NCI-H2227 (cell line): ENCODE results near the gene KLHL6.
"Not testable (repeated sequence)": the region's sequence is repeated elsewhere in the genome, so short reads cannot be mapped to it uniquely, and the experiment has no call there.

ENCODE experiments used
- DNase-seq: peaks from one replicate; lab custom pipeline; 2025; ENCODE audit not compliant: unreplicated experiment; lab: John Stamatoyannopoulos, UW

Gene KLHL6

DNA sequence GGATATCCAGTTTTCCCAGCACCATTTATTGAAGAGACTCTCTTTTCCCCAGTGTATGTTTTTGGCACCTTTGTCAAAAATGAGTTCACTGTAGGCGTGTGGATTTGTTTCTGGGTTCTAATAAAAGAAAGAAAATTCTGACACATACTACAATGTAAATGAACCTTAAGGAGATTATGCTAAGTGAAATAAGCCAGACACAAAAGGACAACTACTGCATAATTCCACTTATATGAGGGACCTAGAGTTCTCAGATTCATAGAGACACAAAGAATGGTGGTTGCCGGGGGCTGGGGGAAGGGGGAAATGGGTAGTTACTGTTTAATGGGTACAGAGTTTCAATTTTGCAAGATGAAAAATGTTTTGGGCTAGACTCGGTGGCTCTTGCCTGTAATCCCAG is 14.7 kb upstream of the KLHL6 start:
- not testable (repeated sequence) for DNase-seq

DNA sequence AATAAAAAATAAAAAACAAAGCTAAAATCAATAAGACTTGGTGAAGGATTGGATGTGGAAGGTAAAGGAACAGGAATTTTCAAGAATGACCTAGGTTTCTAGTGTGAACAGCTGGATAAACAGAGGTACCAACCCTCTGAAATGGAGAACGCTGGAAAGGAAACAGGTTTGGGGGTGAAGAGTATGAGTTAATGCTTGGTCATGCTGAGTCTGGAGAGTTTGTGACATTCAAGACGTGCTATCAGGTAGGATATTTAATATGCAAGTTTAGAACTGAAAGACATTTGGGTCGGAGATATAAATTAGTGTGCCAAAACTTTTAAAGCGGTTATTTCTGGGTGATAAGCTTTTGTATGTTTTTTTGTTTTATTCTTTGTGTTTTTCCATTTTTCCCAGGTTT is 11.4 kb upstream of the KLHL6 start:
- no peak for DNase-seq

DNA sequence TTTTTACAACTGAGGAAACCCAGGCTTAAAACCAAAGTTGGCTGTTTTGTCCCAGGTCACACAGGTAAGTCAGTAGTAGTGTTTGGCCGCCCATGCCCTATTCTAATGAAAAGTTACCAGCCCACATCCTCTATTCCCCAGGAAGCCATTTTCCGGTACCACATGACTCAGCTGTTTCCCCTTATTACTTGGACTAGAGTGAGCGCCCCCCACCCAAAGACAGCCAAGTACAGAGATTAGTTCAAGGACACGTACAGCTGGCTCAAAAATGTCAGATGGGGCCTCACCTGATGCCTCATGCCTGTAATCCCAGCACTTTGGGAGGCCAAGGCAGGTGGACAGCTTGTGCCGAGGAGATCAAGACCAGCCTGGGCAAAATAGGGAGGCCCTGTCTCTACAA is 8.5 kb upstream of the KLHL6 start:
- no peak for DNase-seq

DNA sequence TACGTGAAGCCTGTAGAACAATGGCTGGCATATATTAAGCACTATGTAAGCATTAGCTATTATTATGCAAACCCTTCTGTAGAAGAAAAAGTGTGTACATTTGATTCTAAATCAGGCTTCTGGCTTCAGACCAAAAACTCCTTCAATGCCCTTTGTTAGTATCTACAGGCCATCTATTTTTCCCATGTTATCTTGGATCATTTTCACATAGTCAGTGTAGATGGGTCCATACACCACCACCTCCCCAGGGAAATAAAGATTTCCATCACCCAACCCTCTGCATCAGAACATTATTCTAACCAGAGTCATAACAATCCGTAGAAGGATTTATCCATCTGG is 8.0 kb upstream of the KLHL6 start:
- DNase-seq = no peak

GRCh38 chr3:183560607-183561006 is 5.1 kb upstream of the KLHL6 start:
- no peak for DNase-seq

GRCh38 chr3:183558495-183558894 is 3.0 kb upstream of the KLHL6 start:
- no peak for DNase-seq

DNA sequence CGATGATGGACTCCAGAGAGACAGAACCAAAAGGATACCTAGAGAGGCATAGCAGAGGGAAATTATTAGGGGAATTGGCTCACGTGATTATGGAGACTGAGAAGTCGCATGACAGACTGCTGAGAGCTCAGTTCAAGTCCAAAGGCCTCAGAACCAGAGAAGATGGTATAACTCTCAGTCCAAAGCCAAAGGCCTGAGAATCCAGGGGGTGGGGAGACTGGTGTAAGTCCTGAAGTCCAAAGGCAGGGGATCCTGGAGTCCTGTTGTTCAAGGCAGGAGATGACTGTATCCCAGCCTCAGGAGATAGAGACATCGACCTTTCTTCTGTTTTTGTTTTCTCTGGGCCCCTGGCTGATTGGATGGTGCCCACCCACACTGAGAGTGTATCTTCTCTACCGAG is 1.2 kb upstream of the KLHL6 start:
- DNase-seq = no peak

DNA sequence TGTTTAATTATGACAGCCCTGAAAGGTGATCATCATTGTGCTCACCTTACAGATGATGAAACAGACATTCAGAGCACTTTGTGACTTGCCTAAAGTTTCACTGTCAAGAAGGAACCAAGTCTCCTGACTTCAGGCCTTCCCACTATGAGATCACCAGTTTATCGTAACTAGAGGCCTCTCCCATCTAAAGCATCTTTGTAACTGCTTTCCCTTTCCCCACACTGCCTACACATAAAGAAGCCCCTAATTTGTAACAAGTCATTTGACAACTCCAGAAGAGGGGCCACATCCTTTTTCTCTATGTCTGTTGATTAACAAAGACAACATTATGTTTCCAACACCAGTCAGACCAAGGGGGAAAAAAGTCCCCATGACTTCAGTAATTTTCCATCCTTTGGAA is 1.1 kb downstream of the KLHL6 start:
- no peak for DNase-seq

- DNase-seq = no peak
These were observed 2.0 kb downstream of the KLHL6 start for GRCh38 chr3:183553334-183554026.

GRCh38 chr3:183551930-183552329 is 3.6 kb downstream of the KLHL6 start:
- no peak for DNase-seq

DNA sequence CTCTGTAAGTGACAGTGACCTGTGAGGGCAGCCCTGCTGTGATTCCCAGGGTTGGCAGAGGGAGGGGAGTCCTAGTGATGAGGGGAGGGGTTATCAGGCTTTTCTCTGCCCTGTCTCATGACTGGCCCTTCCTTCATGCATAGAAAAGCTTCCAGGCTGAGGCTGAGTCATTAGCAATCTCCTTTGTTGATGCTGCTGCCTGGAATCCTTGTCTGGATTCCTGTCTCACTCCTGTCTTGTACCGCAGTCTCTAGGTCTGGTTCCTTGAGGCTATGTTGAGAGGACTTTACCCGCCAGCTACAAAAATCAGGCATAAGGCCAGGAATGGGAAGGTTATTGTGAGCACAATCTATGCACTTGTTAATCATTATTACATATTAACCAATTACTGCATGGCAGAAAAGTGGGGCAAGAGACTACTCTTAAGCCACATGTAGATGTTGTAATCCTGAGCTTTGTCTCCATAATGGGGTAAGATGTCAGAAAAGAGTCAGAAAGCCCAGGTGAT is 7.2 kb downstream of the KLHL6 start:
- no peak for DNase-seq

- DNase-seq = no peak
These were observed 8.9 kb downstream of the KLHL6 start for GRCh38 chr3:183546625-183547024.

GRCh38 chr3:183545708-183546107 is 9.8 kb downstream of the KLHL6 start:
- no peak for DNase-seq

DNA sequence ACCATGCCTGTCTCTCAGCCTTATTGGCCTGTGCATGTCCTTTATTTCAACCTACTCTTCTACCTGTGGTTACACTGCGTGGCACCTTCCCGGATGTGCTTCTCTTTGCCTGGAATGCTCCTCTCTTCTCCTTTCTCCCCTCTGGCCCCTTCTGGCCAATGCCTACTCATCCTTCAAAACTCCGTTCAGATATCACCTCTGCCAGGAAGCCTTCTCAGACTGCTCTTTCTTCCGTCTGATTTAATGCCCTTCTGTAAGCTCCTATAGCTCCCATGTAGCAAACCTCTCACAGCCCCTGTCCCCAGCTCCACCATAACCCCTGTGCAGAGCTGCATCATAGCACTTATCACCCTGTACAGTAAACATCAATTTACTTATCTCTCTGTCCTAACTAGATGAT is 13.2 kb downstream of the KLHL6 start:
- no peak for DNase-seq

DNA sequence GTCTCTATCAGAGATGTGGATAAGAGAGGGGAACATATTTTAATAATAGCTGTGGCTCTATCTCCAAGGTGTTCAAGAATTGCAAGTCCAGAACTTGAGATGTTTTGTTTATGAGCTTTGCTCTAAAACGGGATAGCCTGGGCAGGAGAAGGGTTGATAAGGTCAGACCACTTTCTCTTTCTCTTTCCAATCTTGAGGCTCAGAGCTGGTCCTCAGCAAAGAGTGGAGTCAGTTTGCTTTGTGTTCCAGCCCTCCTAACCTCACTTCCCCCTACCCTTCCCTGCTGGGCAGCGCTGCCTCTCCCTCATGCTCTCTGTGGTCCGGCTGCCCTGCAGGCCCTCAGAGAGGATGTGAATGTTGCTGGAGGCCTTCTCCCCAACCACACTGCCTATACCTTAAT is 13.8 kb downstream of the KLHL6 start:
- no peak for DNase-seq

DNA sequence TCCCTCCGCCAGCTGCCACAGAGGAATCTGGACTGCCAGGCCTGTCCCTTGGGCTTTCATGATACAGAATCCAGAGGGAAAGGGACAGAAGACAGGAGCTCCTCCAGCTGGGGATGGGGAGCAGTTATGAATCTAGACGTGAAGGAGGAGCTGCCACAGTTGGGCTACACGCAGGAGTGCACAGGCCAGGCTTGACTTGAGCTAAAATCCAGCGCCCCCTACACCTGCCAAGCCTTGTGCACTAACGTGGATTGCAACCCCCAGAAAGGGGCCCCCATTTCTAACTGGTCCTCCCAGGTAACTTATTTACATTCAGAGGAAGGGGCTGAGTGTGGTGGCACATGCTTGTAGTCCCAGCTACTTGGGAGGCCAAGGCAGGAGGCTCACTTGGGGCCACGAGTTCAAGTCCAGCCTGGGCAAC is 14.3 kb downstream of the KLHL6 start:
- DNase-seq = no peak

DNA sequence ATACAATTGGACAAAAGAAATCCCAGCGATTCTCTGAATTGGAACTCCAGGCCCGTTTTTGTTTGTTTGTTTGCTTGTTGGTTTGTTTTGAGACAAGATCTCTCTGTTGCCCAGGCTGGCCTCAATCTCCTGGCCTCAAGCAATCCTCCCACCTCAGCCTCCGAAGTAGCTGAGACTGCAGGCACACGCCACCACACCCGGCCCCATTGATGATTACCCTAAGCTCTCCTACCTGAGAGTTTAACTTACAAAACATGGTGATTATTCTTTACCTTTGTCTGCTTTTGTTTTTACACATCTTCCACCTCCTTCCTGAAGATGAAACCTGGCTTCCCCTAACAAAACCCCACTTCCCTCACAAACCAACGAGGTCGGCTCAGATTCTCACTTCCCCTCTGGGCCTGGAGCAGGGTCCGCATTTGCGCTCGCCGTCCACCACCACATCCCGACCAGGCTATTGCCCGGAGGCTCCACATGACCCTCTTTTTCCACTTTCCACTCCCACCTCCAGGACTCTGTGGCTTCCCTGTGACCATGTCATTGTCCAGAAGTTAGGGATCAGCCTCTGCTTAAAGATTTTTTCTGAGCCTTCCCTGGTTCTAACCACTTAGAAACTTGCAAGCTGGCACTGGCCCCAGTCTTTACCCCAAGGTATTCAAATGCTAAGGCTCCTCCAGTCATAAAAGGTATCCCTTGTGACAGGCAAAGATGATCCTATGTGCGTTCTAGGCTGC is 14.8 kb downstream of the KLHL6 start:
- DNase-seq = no peak

GRCh38 chr3:183539811-183540210 is 15.7 kb downstream of the KLHL6 start:
- DNase-seq = no peak

DNA sequence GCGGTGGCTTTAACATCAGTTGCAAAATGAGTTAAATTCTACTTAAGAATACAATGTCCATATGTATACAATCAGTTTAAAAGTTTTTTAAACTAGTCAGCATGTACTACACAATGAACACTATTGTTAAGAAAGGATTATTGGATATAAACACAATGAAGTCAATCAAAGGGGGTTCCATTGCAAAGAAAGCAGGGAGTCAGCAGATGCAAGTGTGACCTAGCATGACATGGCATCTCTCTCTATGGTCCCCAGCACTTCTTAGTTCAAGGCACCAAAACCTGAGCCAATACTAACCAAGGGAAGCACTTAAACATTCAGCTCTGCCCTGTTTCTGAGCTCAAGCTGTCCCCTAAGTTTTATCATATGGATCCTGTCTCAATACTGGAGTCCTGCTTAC is 17.0 kb downstream of the KLHL6 start:
- DNase-seq = no peak

DNA sequence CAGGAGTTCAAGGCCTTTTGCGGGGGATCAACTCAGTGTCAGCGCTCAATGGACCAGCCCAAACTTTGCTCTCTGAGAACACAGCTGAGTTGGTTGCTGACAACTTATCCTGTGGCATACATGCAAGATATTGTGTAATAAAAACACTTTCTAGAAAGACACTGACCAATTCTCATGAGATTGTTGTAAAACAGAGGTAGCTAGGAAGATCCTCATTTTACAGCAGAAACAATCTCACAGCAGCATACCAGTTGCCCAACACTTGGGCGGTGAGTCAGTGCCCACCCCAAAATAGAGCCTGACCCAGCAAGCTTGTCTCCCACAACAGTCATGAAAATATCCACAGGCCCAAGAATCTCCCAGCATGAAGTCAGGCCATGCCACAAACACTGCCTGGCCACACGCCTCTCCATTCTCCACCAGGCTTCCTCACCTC is 18.2 kb downstream of the KLHL6 start:
- no peak for DNase-seq

- no peak for DNase-seq
These were observed 19.1 kb downstream of the KLHL6 start for GRCh38 chr3:183536238-183536880.

- DNase-seq = no peak
These were observed 21.3 kb downstream of the KLHL6 start for GRCh38 chr3:183534249-183534648.
